WTC11 (cell line): ENCODE results near the gene PAM16. TPM values are rescaled to one million over a fixed set of nuclear protein-coding genes. Genes with fewer than 3 reads are reported as not detected.

Experiments used
- ATAC-seq: fragments of 200-7000 bp; cut with Tn5 transposase; 2 replicates; pipeline ENCODE4 v1.10.0; 2021; ENCODE audit warnings: mild to moderate bottlenecking, moderate library complexity
- CTCF ChIA-PET: fragments of 300-600 bp; sonication (Branson Sonifier 250); formaldehyde crosslinking; loops from one replicate; lab custom pipeline; 2021; ENCODE audit warnings: antibody characterized with exemption; lab: Charles Lee
- POLR2A ChIA-PET: fragments of 350-600 bp; sonication (Branson Sonifier 250); formaldehyde crosslinking; loops from one replicate; lab custom pipeline; 2021; ENCODE audit warnings: antibody characterized with exemption; lab: Charles Lee
- DNase-seq: peaks from one replicate; pipeline ENCODE4 v3.0.0; 2021; ENCODE audit warnings: low spot score
- H3K27ac Mint-ChIP-seq: 2 replicates; pipeline ENCODE4 v1.8.0; 2021; ENCODE audit warnings: mixed read lengths
- H3K27me3 Mint-ChIP-seq: 2 replicates; pipeline ENCODE4 v1.8.0; 2021; ENCODE audit warnings: low read depth, mild to moderate bottlenecking, moderate library complexity, mixed read lengths
- H3K36me3 Mint-ChIP-seq: 2 replicates; pipeline ENCODE4 v1.8.0; 2021; ENCODE audit warnings: mixed read lengths
- H3K4me1 Mint-ChIP-seq: 2 replicates; pipeline ENCODE4 v1.8.0; 2022; ENCODE audit warnings: mixed read lengths
- H3K4me3 Mint-ChIP-seq: 2 replicates; pipeline ENCODE4 v1.8.0; 2021; ENCODE audit warnings: mild to moderate bottlenecking, moderate library complexity, mixed read lengths
- H3K9me3 Mint-ChIP-seq: 2 replicates; pipeline ENCODE4 v1.8.0; 2021; ENCODE audit warnings: mixed read lengths
- EMX1 ChIP-seq: fragments of 250-450 bp; sonication (Bioruptor Pico); IDR thresholded peaks from 2 replicates; pipeline ENCODE4 v1.8.0; 2021; ENCODE audit warnings: mild to moderate bottlenecking
- ETV6 ChIP-seq: sonication (generic); formaldehyde crosslinking; IDR thresholded peaks from 2 replicates; pipeline ENCODE4 v1.8.1; 2022; ENCODE audit warnings: mild to moderate bottlenecking, missing genetic modification reagents
- FOXP1 ChIP-seq: sonication (generic); formaldehyde crosslinking; IDR thresholded peaks from 2 replicates; pipeline ENCODE4 v1.8.0; 2022; ENCODE audit warnings: missing genetic modification reagents, mild to moderate bottlenecking, moderate library complexity, borderline replicate concordance
- GTF2I ChIP-seq: fragments of 250-450 bp; sonication (Bioruptor Pico); conservative IDR thresholded peaks from 2 replicates; pipeline ENCODE4 v1.4.0; 2021; ENCODE audit warnings: mild to moderate bottlenecking
- HMGA2 ChIP-seq: fragments of 250-450 bp; sonication (Bioruptor Pico); IDR thresholded peaks from 2 replicates; pipeline ENCODE4 v1.4.0; 2021; ENCODE audit warnings: mild to moderate bottlenecking, moderate library complexity
- MXD4 ChIP-seq: fragments of 250-450 bp; sonication (Bioruptor Pico); IDR thresholded peaks from 2 replicates; pipeline ENCODE4 v1.8.0; 2021; ENCODE audit warnings: mild to moderate bottlenecking, moderate library complexity, borderline replicate concordance
- RORB ChIP-seq: fragments of 250-450 bp; sonication (Bioruptor Pico); IDR thresholded peaks from 2 replicates; pipeline ENCODE4 v1.9.0; 2021; ENCODE audit warnings: mild to moderate bottlenecking
- SMAD3 ChIP-seq: sonication (generic); formaldehyde crosslinking; IDR thresholded peaks from 2 replicates; pipeline ENCODE4 v1.8.0; 2022; ENCODE audit warnings: missing genetic modification reagents, mild to moderate bottlenecking, borderline replicate concordance
- SOX15 ChIP-seq: fragments of 250-450 bp; sonication (Bioruptor Pico); IDR thresholded peaks from 2 replicates; pipeline ENCODE4 v1.9.0; 2021; ENCODE audit warnings: mild to moderate bottlenecking
- ZNF219 ChIP-seq: sonication (generic); formaldehyde crosslinking; IDR thresholded peaks from 2 replicates; pipeline ENCODE4 v1.8.0; 2023; ENCODE audit warnings: missing genetic modification reagents, mild to moderate bottlenecking, borderline replicate concordance
- ZNF317 ChIP-seq: sonication (generic); formaldehyde crosslinking; IDR thresholded peaks from 2 replicates; pipeline ENCODE4 v1.8.1; 2023; ENCODE audit warnings: low read depth, mild to moderate bottlenecking, moderate library complexity, missing genetic modification reagents, borderline replicate concordance
- ZNF396 ChIP-seq: fragments of 250-450 bp; sonication (Bioruptor Pico); IDR thresholded peaks from 2 replicates; pipeline ENCODE4 v1.8.0; 2021; ENCODE audit warnings: mild to moderate bottlenecking, moderate library complexity, borderline replicate concordance
- ZNF416 ChIP-seq: fragments of 250-450 bp; sonication (Bioruptor Pico); IDR thresholded peaks from 2 replicates; pipeline ENCODE4 v1.9.0; 2021; ENCODE audit warnings: mild to moderate bottlenecking, inconsistent platforms
- total RNA-seq: library from RNA; stranded (reverse); gene quantifications from 3 replicates; pipeline ENCODE4 v1.2.3, GENCODE V29; 2021
- TF ChIP-seq, protein P1 (sequence below): sonication (generic); formaldehyde crosslinking; IDR thresholded peaks from 2 replicates; pipeline ENCODE4 v1.8.1; 2023; ENCODE audit warnings: mild to moderate bottlenecking, moderate library complexity, missing genetic modification reagents
- TF ChIP-seq, protein P2 (sequence below): fragments of 250-450 bp; sonication (Bioruptor Pico); IDR thresholded peaks from 2 replicates; pipeline ENCODE4 v2.1.2; 2022; ENCODE audit warnings: mild to moderate bottlenecking, moderate library complexity
- TF ChIP-seq, protein P3 (sequence below): sonication (generic); formaldehyde crosslinking; IDR thresholded peaks from 2 replicates; pipeline ENCODE4 v1.8.0; 2023; ENCODE audit warnings: missing genetic modification reagents, mild to moderate bottlenecking, borderline replicate concordance
- TF ChIP-seq, protein P4 (sequence below): sonication (generic); formaldehyde crosslinking; IDR thresholded peaks from 2 replicates; pipeline ENCODE4 v1.8.1; 2023; ENCODE audit warnings: mild to moderate bottlenecking, missing genetic modification reagents, moderate library complexity
- TF ChIP-seq, protein P5 (sequence below): sonication (generic); formaldehyde crosslinking; IDR thresholded peaks from 2 replicates; pipeline ENCODE4 v1.8.0; 2022; ENCODE audit warnings: missing genetic modification reagents
- TF ChIP-seq, protein P6 (sequence below): sonication (generic); formaldehyde crosslinking; IDR thresholded peaks from 2 replicates; pipeline ENCODE4 v1.8.1; 2023; ENCODE audit warnings: mild to moderate bottlenecking, missing genetic modification reagents

The PAM16 gene
- total RNA-seq, 1 experiment from 2014 or later: 88.9 TPM

DNA sequence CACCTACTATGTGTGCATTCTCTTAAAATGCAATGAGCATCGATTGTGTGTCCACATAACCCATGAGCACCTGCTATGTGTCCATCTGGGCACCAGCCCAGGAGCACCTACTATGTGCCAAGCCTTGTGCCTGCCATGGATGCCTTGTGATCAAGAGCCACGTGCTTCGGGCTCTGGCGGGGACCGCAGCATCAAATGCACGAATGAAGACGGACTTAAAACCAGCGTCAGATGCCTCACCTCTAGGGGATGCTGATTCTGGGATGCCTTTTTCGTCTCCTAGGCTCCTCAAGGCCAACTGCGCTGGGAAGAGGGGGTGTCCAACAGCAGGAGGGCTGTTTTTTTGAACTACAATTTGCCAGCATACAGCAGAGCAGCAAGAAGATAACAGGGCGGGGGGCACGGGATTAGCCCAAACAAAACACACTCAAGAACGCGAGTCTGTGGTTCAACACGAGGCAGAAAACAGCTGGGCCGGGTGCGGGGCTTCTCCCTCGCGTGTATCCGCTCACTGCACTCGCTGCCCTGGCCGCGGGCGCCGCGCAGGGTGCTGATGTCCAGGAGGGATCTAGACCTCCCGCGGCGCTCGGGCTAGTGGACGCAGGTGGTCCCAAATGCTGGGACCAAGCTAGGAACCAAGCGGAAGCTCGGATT lies 36.5 kb downstream of the PAM16 start (continued):
- TF ChIP-seq, protein P1, sequence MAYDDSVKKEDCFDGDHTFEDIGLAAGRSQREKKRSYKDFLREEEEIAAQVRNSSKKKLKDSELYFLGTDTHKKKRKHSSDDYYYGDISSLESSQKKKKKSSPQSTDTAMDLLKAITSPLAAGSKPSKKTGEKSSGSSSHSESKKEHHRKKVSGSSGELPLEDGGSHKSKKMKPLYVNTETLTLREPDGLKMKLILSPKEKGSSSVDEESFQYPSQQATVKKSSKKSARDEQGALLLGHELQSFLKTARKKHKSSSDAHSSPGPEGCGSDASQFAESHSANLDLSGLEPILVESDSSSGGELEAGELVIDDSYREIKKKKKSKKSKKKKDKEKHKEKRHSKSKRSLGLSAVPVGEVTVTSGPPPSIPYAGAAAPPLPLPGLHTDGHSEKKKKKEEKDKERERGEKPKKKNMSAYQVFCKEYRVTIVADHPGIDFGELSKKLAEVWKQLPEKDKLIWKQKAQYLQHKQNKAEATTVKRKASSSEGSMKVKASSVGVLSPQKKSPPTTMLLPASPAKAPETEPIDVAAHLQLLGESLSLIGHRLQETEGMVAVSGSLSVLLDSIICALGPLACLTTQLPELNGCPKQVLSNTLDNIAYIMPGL: peak; percentile 65; the same call in 1 of the 2 replicates
- TF ChIP-seq FOXP1 (CRISPR knock-in tag) (peak; percentile 14; the same call in 1 of the 2 replicates), HMGA2 (no peak)
- TF ChIP-seq, protein P2, sequence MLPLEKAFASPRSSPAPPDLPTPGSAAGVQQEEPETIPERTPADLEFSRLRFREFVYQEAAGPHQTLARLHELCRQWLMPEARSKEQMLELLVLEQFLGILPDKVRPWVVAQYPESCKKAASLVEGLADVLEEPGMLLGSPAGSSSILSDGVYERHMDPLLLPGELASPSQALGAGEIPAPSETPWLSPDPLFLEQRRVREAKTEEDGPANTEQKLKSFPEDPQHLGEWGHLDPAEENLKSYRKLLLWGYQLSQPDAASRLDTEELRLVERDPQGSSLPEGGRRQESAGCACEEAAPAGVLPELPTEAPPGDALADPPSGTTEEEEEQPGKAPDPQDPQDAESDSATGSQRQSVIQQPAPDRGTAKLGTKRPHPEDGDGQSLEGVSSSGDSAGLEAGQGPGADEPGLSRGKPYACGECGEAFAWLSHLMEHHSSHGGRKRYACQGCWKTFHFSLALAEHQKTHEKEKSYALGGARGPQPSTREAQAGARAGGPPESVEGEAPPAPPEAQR (CRISPR knock-in tag): no peak

DNA sequence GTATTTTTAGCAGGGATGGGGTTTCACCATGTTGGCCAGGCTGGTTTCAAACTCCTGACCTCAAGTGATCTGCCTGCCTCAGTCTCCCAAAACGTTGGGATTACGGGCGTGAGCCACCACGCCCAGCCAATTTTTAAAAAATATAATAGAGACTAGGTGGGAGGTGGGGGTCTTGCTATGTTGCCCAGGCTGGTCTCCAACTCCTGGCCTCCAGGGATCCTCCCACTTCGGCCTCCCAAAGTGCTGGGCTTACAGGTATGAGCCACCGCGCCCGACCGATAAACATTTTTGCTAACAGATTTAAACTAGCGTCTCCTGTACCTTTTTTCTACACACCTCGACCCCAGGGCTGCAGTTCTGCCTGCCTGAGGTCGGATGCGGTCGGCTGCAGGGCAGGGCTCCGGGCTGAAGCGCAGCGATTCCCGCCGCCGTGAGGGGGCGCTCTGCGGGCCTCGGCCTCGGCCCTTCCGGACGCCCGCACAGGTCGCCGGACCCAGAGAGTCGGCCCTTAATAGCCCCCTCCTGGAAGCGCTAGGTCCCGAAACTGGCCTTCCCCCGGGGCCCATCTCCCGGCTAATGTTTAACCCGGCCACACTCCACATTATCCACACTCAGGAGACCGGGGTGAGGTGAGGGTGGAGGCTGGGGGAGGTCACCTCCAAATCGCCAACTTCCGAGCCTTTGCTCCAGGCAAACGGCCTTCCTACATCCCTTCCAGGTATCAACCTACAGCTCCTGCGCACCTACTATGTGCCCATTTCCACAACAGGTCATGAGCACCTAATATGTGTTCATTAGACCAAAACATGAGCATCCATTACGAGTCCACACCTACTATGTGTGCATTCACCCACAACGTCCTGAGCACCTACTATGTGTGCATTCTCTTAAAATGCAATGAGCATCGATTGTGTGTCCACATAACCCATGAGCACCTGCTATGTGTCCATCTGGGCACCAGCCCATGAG lies 37.3 kb downstream of the PAM16 start:
- CTCF ChIA-PET: interaction anchor here (0.5 to 6.1 kb wide), 15 partner anchors 10 to 206 kb away, joined by 3 to 56 read pairs (median 6); partner anchors contain the start of gene TFAP4
- POLR2A ChIA-PET: interaction anchor here (0.6 to 1.0 kb wide), 2 partner anchors 10 to 63 kb away, joined by 3 to 4 read pairs; no protein-coding TSS in a partner anchor
- no peak for TF ChIP-seq ZNF219
- TF ChIP-seq, protein P3, sequence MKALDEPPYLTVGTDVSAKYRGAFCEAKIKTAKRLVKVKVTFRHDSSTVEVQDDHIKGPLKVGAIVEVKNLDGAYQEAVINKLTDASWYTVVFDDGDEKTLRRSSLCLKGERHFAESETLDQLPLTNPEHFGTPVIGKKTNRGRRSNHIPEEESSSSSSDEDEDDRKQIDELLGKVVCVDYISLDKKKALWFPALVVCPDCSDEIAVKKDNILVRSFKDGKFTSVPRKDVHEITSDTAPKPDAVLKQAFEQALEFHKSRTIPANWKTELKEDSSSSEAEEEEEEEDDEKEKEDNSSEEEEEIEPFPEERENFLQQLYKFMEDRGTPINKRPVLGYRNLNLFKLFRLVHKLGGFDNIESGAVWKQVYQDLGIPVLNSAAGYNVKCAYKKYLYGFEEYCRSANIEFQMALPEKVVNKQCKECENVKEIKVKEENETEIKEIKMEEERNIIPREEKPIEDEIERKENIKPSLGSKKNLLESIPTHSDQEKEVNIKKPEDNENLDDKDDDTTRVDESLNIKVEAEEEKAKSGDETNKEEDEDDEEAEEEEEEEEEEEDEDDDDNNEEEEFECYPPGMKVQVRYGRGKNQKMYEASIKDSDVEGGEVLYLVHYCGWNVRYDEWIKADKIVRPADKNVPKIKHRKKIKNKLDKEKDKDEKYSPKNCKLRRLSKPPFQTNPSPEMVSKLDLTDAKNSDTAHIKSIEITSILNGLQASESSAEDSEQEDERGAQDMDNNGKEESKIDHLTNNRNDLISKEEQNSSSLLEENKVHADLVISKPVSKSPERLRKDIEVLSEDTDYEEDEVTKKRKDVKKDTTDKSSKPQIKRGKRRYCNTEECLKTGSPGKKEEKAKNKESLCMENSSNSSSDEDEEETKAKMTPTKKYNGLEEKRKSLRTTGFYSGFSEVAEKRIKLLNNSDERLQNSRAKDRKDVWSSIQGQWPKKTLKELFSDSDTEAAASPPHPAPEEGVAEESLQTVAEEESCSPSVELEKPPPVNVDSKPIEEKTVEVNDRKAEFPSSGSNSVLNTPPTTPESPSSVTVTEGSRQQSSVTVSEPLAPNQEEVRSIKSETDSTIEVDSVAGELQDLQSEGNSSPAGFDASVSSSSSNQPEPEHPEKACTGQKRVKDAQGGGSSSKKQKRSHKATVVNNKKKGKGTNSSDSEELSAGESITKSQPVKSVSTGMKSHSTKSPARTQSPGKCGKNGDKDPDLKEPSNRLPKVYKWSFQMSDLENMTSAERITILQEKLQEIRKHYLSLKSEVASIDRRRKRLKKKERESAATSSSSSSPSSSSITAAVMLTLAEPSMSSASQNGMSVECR (CRISPR knock-in tag): no peak
- TF ChIP-seq MXD4: no peak
- no peak for TF ChIP-seq ZNF416
- TF ChIP-seq ETV6 (CRISPR knock-in tag): peak; percentile 32; the same call in 1 of the 2 replicates
- TF ChIP-seq ZNF396 (CRISPR knock-in tag): no peak
- peak; percentile 97 for TF ChIP-seq GTF2I (CRISPR knock-in tag)
- no peak for TF ChIP-seq SOX15 (CRISPR knock-in tag)
- no peak for TF ChIP-seq RORB (CRISPR knock-in tag)
- TF ChIP-seq, protein P4, sequence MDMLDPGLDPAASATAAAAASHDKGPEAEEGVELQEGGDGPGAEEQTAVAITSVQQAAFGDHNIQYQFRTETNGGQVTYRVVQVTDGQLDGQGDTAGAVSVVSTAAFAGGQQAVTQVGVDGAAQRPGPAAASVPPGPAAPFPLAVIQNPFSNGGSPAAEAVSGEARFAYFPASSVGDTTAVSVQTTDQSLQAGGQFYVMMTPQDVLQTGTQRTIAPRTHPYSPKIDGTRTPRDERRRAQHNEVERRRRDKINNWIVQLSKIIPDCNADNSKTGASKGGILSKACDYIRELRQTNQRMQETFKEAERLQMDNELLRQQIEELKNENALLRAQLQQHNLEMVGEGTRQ (CRISPR knock-in tag): no peak
- TF ChIP-seq ZNF317 (CRISPR knock-in tag): no peak
- TF ChIP-seq SMAD3: no peak
- TF ChIP-seq EMX1 (CRISPR knock-in tag): no peak
- TF ChIP-seq, protein P5, sequence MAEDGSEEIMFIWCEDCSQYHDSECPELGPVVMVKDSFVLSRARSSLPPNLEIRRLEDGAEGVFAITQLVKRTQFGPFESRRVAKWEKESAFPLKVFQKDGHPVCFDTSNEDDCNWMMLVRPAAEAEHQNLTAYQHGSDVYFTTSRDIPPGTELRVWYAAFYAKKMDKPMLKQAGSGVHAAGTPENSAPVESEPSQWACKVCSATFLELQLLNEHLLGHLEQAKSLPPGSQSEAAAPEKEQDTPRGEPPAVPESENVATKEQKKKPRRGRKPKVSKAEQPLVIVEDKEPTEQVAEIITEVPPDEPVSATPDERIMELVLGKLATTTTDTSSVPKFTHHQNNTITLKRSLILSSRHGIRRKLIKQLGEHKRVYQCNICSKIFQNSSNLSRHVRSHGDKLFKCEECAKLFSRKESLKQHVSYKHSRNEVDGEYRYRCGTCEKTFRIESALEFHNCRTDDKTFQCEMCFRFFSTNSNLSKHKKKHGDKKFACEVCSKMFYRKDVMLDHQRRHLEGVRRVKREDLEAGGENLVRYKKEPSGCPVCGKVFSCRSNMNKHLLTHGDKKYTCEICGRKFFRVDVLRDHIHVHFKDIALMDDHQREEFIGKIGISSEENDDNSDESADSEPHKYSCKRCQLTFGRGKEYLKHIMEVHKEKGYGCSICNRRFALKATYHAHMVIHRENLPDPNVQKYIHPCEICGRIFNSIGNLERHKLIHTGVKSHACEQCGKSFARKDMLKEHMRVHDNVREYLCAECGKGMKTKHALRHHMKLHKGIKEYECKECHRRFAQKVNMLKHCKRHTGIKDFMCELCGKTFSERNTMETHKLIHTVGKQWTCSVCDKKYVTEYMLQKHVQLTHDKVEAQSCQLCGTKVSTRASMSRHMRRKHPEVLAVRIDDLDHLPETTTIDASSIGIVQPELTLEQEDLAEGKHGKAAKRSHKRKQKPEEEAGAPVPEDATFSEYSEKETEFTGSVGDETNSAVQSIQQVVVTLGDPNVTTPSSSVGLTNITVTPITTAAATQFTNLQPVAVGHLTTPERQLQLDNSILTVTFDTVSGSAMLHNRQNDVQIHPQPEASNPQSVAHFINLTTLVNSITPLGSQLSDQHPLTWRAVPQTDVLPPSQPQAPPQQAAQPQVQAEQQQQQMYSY (CRISPR knock-in tag): no peak
- TF ChIP-seq, protein P6, sequence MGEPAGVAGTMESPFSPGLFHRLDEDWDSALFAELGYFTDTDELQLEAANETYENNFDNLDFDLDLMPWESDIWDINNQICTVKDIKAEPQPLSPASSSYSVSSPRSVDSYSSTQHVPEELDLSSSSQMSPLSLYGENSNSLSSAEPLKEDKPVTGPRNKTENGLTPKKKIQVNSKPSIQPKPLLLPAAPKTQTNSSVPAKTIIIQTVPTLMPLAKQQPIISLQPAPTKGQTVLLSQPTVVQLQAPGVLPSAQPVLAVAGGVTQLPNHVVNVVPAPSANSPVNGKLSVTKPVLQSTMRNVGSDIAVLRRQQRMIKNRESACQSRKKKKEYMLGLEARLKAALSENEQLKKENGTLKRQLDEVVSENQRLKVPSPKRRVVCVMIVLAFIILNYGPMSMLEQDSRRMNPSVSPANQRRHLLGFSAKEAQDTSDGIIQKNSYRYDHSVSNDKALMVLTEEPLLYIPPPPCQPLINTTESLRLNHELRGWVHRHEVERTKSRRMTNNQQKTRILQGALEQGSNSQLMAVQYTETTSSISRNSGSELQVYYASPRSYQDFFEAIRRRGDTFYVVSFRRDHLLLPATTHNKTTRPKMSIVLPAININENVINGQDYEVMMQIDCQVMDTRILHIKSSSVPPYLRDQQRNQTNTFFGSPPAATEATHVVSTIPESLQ (CRISPR knock-in tag): no peak

More for the DNA sequence above, 37.3 kb downstream of the PAM16 start:
- H3K9me3 Mint-ChIP-seq: no peaks in the 10 kb centered on the region
- no peaks in the 10 kb centered on the region for H3K36me3 Mint-ChIP-seq
- peaks cover 13% of the 10 kb centered on the region for H3K27me3 Mint-ChIP-seq
- H3K27ac Mint-ChIP-seq: peak overlapping the region; percentile 69
- peak overlapping the region; percentile 88 for H3K4me3 Mint-ChIP-seq
- peak; percentile 84 for DNase-seq
- peak; percentile 38 for ATAC-seq
- peaks cover 35% of the 10 kb centered on the region for H3K4me1 Mint-ChIP-seq
